Peyer's patch (tissue), 4 donors: ENCODE results near the gene ZXDC.

Experiments
- POLR2A ChIP-seq, 2 donors: fragments of 450-650 bp; IDR thresholded peaks; one replicate each; pipeline ENCODE4 v1.5.1; 2017; ENCODE audit warnings: antibody characterized with exemption in 2 of 2, mild to moderate bottlenecking in 2 of 2, moderate library complexity in 2 of 2
- TF ChIP-seq, protein P1 (sequence below), 6 experiments: fragments of 450-650 bp in 4 of 6; fragments of 200-600 bp in 2 of 6; sonication (generic) in 1 of 6; IDR thresholded peaks; one replicate each; pipeline ENCODE4 v1.5.1; 2017 to 2019; ENCODE audit warnings: antibody characterized with exemption in 6 of 6, mild to moderate bottlenecking in 3 of 6, moderate library complexity in 1 of 6

DNA sequence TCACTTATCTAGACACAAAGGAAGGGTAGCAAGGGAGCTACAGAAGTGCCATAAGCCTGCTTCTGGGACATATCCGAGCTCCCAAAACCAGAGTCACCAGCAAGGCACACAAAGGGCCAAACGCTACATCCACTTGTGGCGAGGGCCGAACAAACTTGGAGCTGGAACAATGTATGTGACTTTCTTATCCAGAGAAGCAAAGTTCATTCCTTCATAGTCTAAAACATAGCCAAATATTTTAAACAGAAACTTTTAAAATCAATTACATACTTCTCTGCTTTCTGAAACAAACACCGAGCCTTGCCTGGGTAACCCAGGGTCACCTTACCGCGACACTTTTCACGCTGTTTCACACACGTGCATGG lies 15.9 kb downstream of the ZXDC start:
- TF ChIP-seq, protein P1, sequence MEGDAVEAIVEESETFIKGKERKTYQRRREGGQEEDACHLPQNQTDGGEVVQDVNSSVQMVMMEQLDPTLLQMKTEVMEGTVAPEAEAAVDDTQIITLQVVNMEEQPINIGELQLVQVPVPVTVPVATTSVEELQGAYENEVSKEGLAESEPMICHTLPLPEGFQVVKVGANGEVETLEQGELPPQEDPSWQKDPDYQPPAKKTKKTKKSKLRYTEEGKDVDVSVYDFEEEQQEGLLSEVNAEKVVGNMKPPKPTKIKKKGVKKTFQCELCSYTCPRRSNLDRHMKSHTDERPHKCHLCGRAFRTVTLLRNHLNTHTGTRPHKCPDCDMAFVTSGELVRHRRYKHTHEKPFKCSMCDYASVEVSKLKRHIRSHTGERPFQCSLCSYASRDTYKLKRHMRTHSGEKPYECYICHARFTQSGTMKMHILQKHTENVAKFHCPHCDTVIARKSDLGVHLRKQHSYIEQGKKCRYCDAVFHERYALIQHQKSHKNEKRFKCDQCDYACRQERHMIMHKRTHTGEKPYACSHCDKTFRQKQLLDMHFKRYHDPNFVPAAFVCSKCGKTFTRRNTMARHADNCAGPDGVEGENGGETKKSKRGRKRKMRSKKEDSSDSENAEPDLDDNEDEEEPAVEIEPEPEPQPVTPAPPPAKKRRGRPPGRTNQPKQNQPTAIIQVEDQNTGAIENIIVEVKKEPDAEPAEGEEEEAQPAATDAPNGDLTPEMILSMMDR (IDR thresholded peaks at IDR 0.05) = no peak
- no peak for TF ChIP-seq POLR2A (IDR thresholded peaks at IDR 0.05)
